ENCODE data around the gene ESPL1. TPM values are rescaled to one million over a fixed set of nuclear protein-coding genes. Genes with fewer than 3 reads are reported as not detected.

Gene ESPL1
- total and polyA plus RNA-seq, 10 donors: 0.85 to 7.2 (median 2.6) TPM

- no peaks in the 10 kb centered on the region for H3K36me3 ChIP-seq
- no peak overlapping the region for H3K4me3 ChIP-seq
- WGBS, 5 donors: 67 to 77% (median 68%) methylated on average over 11 of the region's 11 CpGs
- peaks cover 11 to 53% (median 41%) of the 10 kb centered on the region in 6 donors for H3K4me1 ChIP-seq
- no peak for TF ChIP-seq POLR2A (IDR thresholded peaks at IDR 0.05)
- no peak for TF ChIP-seq CTCF (IDR thresholded peaks at IDR 0.05 in 8 of 11, conservative IDR thresholded peaks at IDR 0.05 in 3 of 11)
- no peak for TF ChIP-seq POLR2AphosphoS5 (IDR thresholded peaks at IDR 0.05)
- peaks cover 0 to 5% (median 0%) of the 10 kb centered on the region in 7 donors for H3K27me3 ChIP-seq (replicated peaks in 1 of 7)
- no peaks in the 10 kb centered on the region for H3K9me3 ChIP-seq
- DNase-seq: peak; percentile 61
- H3K27ac ChIP-seq: peak overlapping the region in 5 of 8 donors; percentile 44 to 98 (median 98)
- intact Hi-C loops (cut with DNase I; ENCODE audit: low total_unique reads): no loop called here
Observed at GRCh38 chr12:53224061-53224896, 43.8 kb upstream of the ESPL1 start.

- no peaks in the 10 kb centered on the region for H3K9me3 ChIP-seq
- H3K36me3 ChIP-seq: no peaks in the 10 kb centered on the region
- TF ChIP-seq POLR2AphosphoS5 (IDR thresholded peaks at IDR 0.05) (no peak), POLR2A (IDR thresholded peaks at IDR 0.05) (no peak), CTCF (IDR thresholded peaks at IDR 0.05 in 8 of 11, conservative IDR thresholded peaks at IDR 0.05 in 3 of 11) (no peak)
- intact Hi-C loops (cut with DNase I; ENCODE audit: low total_unique reads): no loop called here
- H3K27ac ChIP-seq: peak overlapping the region in 2 of 8 donors; percentile 98
- peak; percentile 58 for DNase-seq
- H3K4me3 ChIP-seq: no peak overlapping the region
- WGBS, 5 donors: 87 to 92% (median 91%) methylated on average over 10 of the region's 10 CpGs
- peaks cover 0 to under 1% (median 0%) of the 10 kb centered on the region in 7 donors for H3K27me3 ChIP-seq (replicated peaks in 1 of 7)
- H3K4me1 ChIP-seq: peaks cover 11 to 46% (median 36%) of the 10 kb centered on the region in 6 donors
Observed at GRCh38 chr12:53224897-53225634, 43.0 kb upstream of the ESPL1 start.

GRCh38 chr12:53225635-53226424, 42.3 kb upstream of the ESPL1 start:
- peak; percentile 58 for DNase-seq
- intact Hi-C loops (cut with DNase I; ENCODE audit: low total_unique reads): no loop called here
- no peak for TF ChIP-seq POLR2A (IDR thresholded peaks at IDR 0.05)
- TF ChIP-seq CTCF (IDR thresholded peaks at IDR 0.05 in 8 of 11, conservative IDR thresholded peaks at IDR 0.05 in 3 of 11): no peak
- no peak for TF ChIP-seq POLR2AphosphoS5 (IDR thresholded peaks at IDR 0.05)
- Histone ChIP-seq H3K27me3 (replicated peaks in 1 of 7) (no peaks in the 10 kb centered on the region), H3K36me3 (no peaks in the 10 kb centered on the region), H3K9me3 (no peaks in the 10 kb centered on the region), H3K4me1 (peaks cover 11 to 44% (median 33%) of the 10 kb centered on the region in 6 donors), H3K4me3 (no peak overlapping the region), H3K27ac (no peak overlapping the region)
- 91 to 97% (median 95%) methylated on average over 10 of the region's 10 CpGs for WGBS, 5 donors

Data from spleen (tissue), 11 donors.